ENCODE measurements around the gene TMEM178B.

Gene TMEM178B

DNA sequence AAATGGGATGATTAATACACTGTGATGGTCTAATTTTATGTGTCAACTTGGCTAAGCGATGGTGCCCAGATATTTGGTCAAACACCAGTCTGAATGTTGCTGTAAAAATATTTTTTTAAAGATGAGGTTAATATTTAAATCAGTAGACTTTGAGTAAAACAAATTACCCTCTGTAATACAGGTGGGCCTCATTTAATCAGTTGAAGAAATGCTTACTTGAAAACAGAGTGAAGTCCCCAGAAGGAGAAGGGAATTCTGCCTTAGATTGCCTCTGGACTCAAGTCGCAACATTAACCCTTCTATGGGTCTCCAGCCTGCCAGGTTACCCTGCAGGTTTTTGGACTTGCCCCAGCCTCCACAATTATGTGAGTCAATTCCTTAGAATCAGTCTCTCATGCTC, 427.6 kb downstream of the TMEM178B start:
- TF ChIP-seq FOXP2 (optimal IDR thresholded peaks at IDR 0.05; ENCODE audit: borderline replicate concordance, extremely low read depth, extremely low read length, insufficient read depth) = no peak
- no peak for TF ChIP-seq SIN3A (IDR thresholded peaks at IDR 0.05; ENCODE audit: borderline replicate concordance, insufficient read depth, low read length)
- no peak for TF ChIP-seq POLR2AphosphoS5 (IDR thresholded peaks at IDR 0.05; ENCODE audit: low read depth, low read length)
- no peak for TF ChIP-seq TAF1 (IDR thresholded peaks at IDR 0.05; ENCODE audit: borderline replicate concordance, insufficient read depth, low read length)
- TF ChIP-seq, protein P1, sequence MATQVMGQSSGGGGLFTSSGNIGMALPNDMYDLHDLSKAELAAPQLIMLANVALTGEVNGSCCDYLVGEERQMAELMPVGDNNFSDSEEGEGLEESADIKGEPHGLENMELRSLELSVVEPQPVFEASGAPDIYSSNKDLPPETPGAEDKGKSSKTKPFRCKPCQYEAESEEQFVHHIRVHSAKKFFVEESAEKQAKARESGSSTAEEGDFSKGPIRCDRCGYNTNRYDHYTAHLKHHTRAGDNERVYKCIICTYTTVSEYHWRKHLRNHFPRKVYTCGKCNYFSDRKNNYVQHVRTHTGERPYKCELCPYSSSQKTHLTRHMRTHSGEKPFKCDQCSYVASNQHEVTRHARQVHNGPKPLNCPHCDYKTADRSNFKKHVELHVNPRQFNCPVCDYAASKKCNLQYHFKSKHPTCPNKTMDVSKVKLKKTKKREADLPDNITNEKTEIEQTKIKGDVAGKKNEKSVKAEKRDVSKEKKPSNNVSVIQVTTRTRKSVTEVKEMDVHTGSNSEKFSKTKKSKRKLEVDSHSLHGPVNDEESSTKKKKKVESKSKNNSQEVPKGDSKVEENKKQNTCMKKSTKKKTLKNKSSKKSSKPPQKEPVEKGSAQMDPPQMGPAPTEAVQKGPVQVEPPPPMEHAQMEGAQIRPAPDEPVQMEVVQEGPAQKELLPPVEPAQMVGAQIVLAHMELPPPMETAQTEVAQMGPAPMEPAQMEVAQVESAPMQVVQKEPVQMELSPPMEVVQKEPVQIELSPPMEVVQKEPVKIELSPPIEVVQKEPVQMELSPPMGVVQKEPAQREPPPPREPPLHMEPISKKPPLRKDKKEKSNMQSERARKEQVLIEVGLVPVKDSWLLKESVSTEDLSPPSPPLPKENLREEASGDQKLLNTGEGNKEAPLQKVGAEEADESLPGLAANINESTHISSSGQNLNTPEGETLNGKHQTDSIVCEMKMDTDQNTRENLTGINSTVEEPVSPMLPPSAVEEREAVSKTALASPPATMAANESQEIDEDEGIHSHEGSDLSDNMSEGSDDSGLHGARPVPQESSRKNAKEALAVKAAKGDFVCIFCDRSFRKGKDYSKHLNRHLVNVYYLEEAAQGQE (IDR thresholded peaks at IDR 0.05; ENCODE audit: insufficient read depth in 1 of 2, low read depth in 2 of 2, low read length in 2 of 2) = no peak

DNA sequence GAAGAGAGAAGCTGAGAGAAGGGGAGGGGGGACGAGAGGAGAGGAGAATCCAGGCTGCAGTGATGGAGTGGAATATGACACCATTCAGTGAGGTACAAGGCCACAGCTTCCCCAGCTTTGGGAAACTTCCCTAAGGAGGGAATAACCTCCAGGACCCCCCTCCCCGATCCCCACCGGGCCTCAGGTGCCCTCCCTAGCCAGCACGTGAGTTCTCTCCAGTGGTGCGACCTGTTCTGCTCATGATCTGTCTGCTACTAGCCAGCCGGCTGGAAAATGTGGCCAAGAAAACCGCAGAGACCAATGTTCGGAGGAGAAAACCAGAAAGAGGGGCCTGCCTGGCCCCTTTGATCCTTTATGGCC, 437.4 kb downstream of the TMEM178B start:
- TF ChIP-seq SIN3A (IDR thresholded peaks at IDR 0.05; ENCODE audit: borderline replicate concordance, insufficient read depth, low read length) (no peak), TAF1 (IDR thresholded peaks at IDR 0.05; ENCODE audit: borderline replicate concordance, insufficient read depth, low read length) (no peak)

DNA sequence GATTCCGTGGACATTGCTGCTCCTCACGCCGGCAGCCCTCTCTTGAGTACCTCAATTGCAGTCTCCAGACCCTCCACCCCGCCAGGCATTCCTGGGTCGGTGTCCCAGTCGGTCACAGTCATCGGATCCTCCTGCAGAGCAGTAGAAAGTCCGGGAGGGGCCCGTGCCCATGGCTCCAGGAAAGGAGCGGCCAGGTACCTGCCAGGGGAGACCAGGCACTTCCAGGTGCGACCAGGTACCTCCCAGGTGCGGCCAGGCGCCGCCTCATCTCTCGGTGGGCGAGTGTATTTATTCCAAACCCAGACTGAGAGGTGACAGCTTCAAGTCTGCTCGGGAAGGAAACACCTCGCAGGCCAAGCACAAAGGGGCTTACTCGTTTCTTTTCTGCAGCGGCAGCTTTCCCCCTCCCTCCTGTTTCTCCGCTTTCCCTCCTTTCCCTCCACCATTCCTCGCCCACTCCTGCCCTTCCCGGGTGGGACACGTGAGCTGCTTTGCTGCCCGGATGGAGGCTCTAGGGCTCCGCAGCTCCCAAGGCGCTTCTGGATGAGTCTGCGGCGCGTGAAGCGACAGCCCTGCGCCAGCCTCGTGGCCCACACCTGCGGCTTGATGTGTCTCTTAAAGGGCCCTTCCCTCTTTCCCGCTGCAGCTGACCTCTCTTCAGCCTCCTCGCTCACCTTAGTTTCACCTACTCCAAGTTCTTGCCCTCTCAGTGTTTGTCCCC, 438.0 kb downstream of the TMEM178B start:
- TF ChIP-seq POLR2AphosphoS5 (IDR thresholded peaks at IDR 0.05; ENCODE audit: low read depth, low read length) (no peak), FOXP2 (optimal IDR thresholded peaks at IDR 0.05; ENCODE audit: borderline replicate concordance, extremely low read depth, extremely low read length, insufficient read depth) (no peak), TAF1 (IDR thresholded peaks at IDR 0.05; ENCODE audit: borderline replicate concordance, insufficient read depth, low read length) (no peak), SIN3A (IDR thresholded peaks at IDR 0.05; ENCODE audit: borderline replicate concordance, insufficient read depth, low read length) (no peak)
- TF ChIP-seq, protein P1 (IDR thresholded peaks at IDR 0.05; ENCODE audit: insufficient read depth in 1 of 2, low read depth in 2 of 2, low read length in 2 of 2) = no peak

DNA sequence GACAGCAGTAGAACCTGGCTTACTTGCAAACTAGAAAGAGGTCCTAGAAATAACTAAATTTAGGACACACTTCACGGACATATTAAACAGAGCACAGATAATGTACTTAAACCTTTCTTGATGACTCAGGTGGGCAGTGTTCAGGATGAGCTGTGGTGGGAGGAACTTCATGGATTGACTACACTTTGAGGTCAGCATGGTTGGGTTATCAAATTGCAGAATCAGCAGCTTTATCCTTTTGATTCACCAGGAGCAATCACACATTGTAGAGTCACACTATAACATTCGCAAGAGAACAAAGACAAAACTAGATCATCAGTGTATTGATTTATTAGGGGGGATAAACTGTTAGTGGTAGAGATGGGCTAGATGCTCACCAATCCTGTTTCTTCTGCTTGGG, 438.7 kb downstream of the TMEM178B start:
- TF ChIP-seq FOXP2 (optimal IDR thresholded peaks at IDR 0.05; ENCODE audit: borderline replicate concordance, extremely low read depth, extremely low read length, insufficient read depth) (no peak), SIN3A (IDR thresholded peaks at IDR 0.05; ENCODE audit: borderline replicate concordance, insufficient read depth, low read length) (no peak), TAF1 (IDR thresholded peaks at IDR 0.05; ENCODE audit: borderline replicate concordance, insufficient read depth, low read length) (no peak), POLR2AphosphoS5 (IDR thresholded peaks at IDR 0.05; ENCODE audit: low read depth, low read length) (no peak)
- TF ChIP-seq, protein P1 (IDR thresholded peaks at IDR 0.05; ENCODE audit: insufficient read depth in 1 of 2, low read depth in 2 of 2, low read length in 2 of 2) = no peak

DNA sequence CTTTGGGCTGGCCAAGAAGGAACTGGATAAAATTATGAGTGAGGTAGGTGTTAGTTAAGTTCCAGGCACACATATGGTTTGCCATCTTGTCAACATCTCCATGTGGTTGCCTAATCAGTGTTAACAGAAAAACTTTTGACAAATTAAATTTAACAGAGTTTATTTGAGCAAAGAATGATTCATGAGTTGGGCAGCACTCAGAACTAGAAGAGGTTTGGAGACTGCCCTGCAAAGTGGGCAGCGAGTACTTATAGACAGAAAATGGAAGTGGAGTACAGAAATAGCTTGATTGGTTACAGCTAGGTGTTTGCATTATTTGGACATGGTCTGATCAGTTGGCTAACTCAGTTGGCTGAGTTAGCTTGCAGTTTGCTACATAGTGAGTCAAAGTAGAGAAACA, 439.9 kb downstream of the TMEM178B start:
- TF ChIP-seq, protein P1 (IDR thresholded peaks at IDR 0.05; ENCODE audit: insufficient read depth in 1 of 2, low read depth in 2 of 2, low read length in 2 of 2) = no peak
- TF ChIP-seq TAF1 (IDR thresholded peaks at IDR 0.05; ENCODE audit: borderline replicate concordance, insufficient read depth, low read length) (no peak), POLR2AphosphoS5 (IDR thresholded peaks at IDR 0.05; ENCODE audit: low read depth, low read length) (no peak), SIN3A (IDR thresholded peaks at IDR 0.05; ENCODE audit: borderline replicate concordance, insufficient read depth, low read length) (no peak), FOXP2 (optimal IDR thresholded peaks at IDR 0.05; ENCODE audit: borderline replicate concordance, extremely low read depth, extremely low read length, insufficient read depth) (no peak)

Data from PFSK-1 (cell line).